HepG2 (cell line): ENCODE results near the gene AMIGO3. TPM values are rescaled to one million over a fixed set of nuclear protein-coding genes. Genes with fewer than 3 reads are reported as not detected.

ENCODE experiments used
- CAMTA2 ChIP-seq: sonication (generic); formaldehyde crosslinking; IDR thresholded peaks from 2 replicates; pipeline ENCODE4 v1.4.0; 2020; ENCODE audit warnings: mild to moderate bottlenecking, missing genetic modification reagents, borderline replicate concordance
- CENPT ChIP-seq: sonication (generic); formaldehyde crosslinking; IDR thresholded peaks from 2 replicates; pipeline ENCODE4 v1.8.0; 2022; ENCODE audit warnings: low read depth, mild to moderate bottlenecking, moderate library complexity, missing genetic modification reagents
- CERS6 ChIP-seq: sonication (generic); formaldehyde crosslinking; IDR thresholded peaks from 2 replicates; pipeline ENCODE4 v1.5.0; 2020; ENCODE audit warnings: missing genetic modification reagents
- CREM ChIP-seq, 2 experiments: sonication (generic) in 1 of 2; formaldehyde crosslinking in 1 of 2; IDR thresholded peaks; 2 replicates each; pipeline versions ENCODE4 v1.4.0 to v1.6.1; 2016 to 2020; ENCODE audit warnings: antibody characterized with exemption in 1 of 2, mild to moderate bottlenecking in 1 of 2, missing genetic modification reagents in 1 of 2
- FUBP1 ChIP-seq: sonication (generic); formaldehyde crosslinking; IDR thresholded peaks from 2 replicates; pipeline ENCODE4 v1.5.1; 2020; ENCODE audit warnings: missing genetic modification reagents, mild to moderate bottlenecking, borderline replicate concordance
- HDAC2 ChIP-seq: sonication (generic); formaldehyde crosslinking; IDR thresholded peaks from 2 replicates; pipeline ENCODE4 v1.4.0; 2020; ENCODE audit warnings: missing genetic modification reagents
- KLF11 ChIP-seq: IDR thresholded peaks from 2 replicates; pipeline ENCODE4 v1.6.1; 2016; ENCODE audit warnings: missing compliant biosample characterization
- MTERF4 ChIP-seq: sonication (generic); formaldehyde crosslinking; IDR thresholded peaks from 2 replicates; pipeline ENCODE4 v1.8.0; 2023; ENCODE audit warnings: mild to moderate bottlenecking, missing genetic modification reagents
- NAIF1 ChIP-seq: sonication (generic); formaldehyde crosslinking; IDR thresholded peaks from 2 replicates; pipeline ENCODE4 v1.5.0; 2020; ENCODE audit warnings: mild to moderate bottlenecking, missing genetic modification reagents, borderline replicate concordance
- POLR2G ChIP-seq: fragments of 200-400 bp; formaldehyde crosslinking; IDR thresholded peaks from 2 replicates; pipeline ENCODE4 v1.6.1; 2018; ENCODE audit warnings: mild to moderate bottlenecking, low read depth, low read length, moderate library complexity
- SMAD3 ChIP-seq: sonication (generic); formaldehyde crosslinking; IDR thresholded peaks from 2 replicates; pipeline ENCODE4 v1.4.0; 2020; ENCODE audit warnings: missing genetic modification reagents
- ZKSCAN8 ChIP-seq: IDR thresholded peaks from 2 replicates; pipeline ENCODE4 v1.6.1; 2016; ENCODE audit warnings: borderline replicate concordance, missing genetic modification reagents, missing compliant biosample characterization
- ZNF660 ChIP-seq: sonication (generic); formaldehyde crosslinking; IDR thresholded peaks from 2 replicates; pipeline ENCODE4 v1.5.1; 2020; ENCODE audit warnings: mild to moderate bottlenecking, low read depth, missing genetic modification reagents, borderline replicate concordance
- ZNF724P ChIP-seq: sonication (generic); formaldehyde crosslinking; IDR thresholded peaks from 2 replicates; pipeline ENCODE4 v1.8.0; 2022; ENCODE audit warnings: missing genetic modification reagents, borderline replicate concordance
- ZNF772 ChIP-seq: sonication (generic); formaldehyde crosslinking; IDR thresholded peaks from 2 replicates; pipeline ENCODE4 v1.5.0; 2020; ENCODE audit warnings: mild to moderate bottlenecking, missing genetic modification reagents
- ZNF776 ChIP-seq: sonication (generic); formaldehyde crosslinking; IDR thresholded peaks from 2 replicates; pipeline ENCODE4 v1.4.0; 2020; ENCODE audit warnings: mild to moderate bottlenecking, missing genetic modification reagents
- ZNF816 ChIP-seq: sonication (generic); formaldehyde crosslinking; IDR thresholded peaks from 2 replicates; pipeline ENCODE4 v1.8.0; 2022; ENCODE audit warnings: missing genetic modification reagents, mild to moderate bottlenecking, borderline replicate concordance
- polyA plus RNA-seq, 8 experiments: library from polyadenylated mRNA; depleted of rRNA in 3 of 8; stranded (reverse) in 7 of 8; unstranded in 1 of 8; fragments of >200 nt; fragmentation: Illumina TruSeq in 4 of 8; extraction: Trizol in 4 of 8; gene quantifications; 2 replicates each; pipeline versions ENCODE4 v1.2.1 to v1.2.3, GENCODE V29; 2011 to 2016; ENCODE audit warnings: low read depth in 4 of 8, missing spikeins in 1 of 8, mixed read lengths in 1 of 8; ENCODE audit not compliant: insufficient read depth in 1 of 8
- total RNA-seq, 5 experiments: library from RNA; depleted of rRNA; stranded (reverse); fragments of >200 nt; fragmentation: Illumina TruSeq; extraction: Trizol; gene quantifications; 2 replicates each; pipeline ENCODE4 v1.2.3, GENCODE V29; 2016; ENCODE audit warnings: low read depth in 1 of 5
- TF ChIP-seq, protein P1 (sequence below): sonication (generic); formaldehyde crosslinking; IDR thresholded peaks from 2 replicates; pipeline ENCODE4 v1.5.1; 2020; ENCODE audit warnings: mild to moderate bottlenecking, missing genetic modification reagents
- TF ChIP-seq, protein P2 (sequence below): sonication (generic); formaldehyde crosslinking; IDR thresholded peaks from 2 replicates; pipeline ENCODE4 v1.8.0; 2022; ENCODE audit warnings: mild to moderate bottlenecking, missing genetic modification reagents, moderate library complexity
- TF ChIP-seq, protein P3 (sequence below): sonication (generic); formaldehyde crosslinking; IDR thresholded peaks from 2 replicates; pipeline ENCODE4 v1.8.0; 2022; ENCODE audit warnings: missing genetic modification reagents, mild to moderate bottlenecking, borderline replicate concordance

AMIGO3 gene
- total and polyA plus RNA-seq, 2 of the 13 experiments (the other 11 are each of a cell fraction or from before 2014, with no cell fraction given) = 0.35 TPM; not detected in 1

- TF ChIP-seq, protein P1, sequence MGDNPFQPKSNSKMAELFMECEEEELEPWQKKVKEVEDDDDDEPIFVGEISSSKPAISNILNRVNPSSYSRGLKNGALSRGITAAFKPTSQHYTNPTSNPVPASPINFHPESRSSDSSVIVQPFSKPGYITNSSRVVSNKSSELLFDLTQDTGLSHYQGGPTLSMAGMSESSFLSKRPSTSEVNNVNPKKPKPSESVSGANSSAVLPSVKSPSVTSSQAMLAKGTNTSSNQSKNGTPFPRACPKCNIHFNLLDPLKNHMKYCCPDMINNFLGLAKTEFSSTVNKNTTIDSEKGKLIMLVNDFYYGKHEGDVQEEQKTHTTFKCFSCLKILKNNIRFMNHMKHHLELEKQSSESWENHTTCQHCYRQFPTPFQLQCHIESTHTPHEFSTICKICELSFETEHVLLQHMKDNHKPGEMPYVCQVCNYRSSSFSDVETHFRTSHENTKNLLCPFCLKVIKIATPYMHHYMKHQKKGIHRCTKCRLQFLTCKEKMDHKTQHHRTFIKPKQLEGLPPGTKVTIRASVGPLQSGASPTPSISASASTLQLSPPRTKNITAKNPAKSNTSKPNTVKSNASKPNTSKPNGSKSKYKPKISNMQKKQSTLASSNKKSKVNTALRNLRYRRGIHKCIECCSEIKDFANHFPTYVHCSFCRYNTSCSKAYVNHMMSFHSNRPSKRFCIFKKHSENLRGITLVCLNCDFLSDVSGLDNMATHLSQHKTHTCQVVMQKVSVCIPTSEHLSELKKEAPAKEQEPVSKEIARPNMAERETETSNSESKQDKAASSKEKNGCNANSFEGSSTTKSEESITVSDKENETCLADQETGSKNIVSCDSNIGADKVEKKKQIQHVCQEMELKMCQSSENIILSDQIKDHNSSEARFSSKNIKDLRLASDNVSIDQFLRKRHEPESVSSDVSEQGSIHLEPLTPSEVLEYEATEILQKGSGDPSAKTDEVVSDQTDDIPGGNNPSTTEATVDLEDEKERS = no peak
- TF ChIP-seq ZNF776 (CRISPR knock-in tag) = peak; percentile 18; the same call in 1 of the 2 replicates
- peak; percentile 25; the same call in 1 of the 2 replicates for TF ChIP-seq CENPT (CRISPR knock-in tag)
- no peak for TF ChIP-seq ZNF724P (CRISPR knock-in tag)
- TF ChIP-seq, protein P2, sequence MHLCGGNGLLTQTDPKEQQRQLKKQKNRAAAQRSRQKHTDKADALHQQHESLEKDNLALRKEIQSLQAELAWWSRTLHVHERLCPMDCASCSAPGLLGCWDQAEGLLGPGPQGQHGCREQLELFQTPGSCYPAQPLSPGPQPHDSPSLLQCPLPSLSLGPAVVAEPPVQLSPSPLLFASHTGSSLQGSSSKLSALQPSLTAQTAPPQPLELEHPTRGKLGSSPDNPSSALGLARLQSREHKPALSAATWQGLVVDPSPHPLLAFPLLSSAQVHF (CRISPR knock-in tag) = no peak
- TF ChIP-seq SMAD3 (CRISPR knock-in tag) = peak; percentile 42; the same call in 1 of the 2 replicates
- no peak for TF ChIP-seq CREM (IDR thresholded peaks at IDR 0.05)
- TF ChIP-seq CREM (CRISPR knock-in tag; IDR thresholded peaks at IDR 0.05) = no peak
- TF ChIP-seq ZNF660 (CRISPR knock-in tag) = no peak
- no peak for TF ChIP-seq FUBP1 (CRISPR knock-in tag)
- no peak for TF ChIP-seq NAIF1 (CRISPR knock-in tag)
- no peak for TF ChIP-seq KLF11
- peak; percentile 1; the same call in 1 of the 2 replicates for TF ChIP-seq ZKSCAN8 (CRISPR knock-in tag)
- no peak for TF ChIP-seq MTERF4 (CRISPR knock-in tag)
- no peak for TF ChIP-seq ZNF816
- TF ChIP-seq, protein P3, sequence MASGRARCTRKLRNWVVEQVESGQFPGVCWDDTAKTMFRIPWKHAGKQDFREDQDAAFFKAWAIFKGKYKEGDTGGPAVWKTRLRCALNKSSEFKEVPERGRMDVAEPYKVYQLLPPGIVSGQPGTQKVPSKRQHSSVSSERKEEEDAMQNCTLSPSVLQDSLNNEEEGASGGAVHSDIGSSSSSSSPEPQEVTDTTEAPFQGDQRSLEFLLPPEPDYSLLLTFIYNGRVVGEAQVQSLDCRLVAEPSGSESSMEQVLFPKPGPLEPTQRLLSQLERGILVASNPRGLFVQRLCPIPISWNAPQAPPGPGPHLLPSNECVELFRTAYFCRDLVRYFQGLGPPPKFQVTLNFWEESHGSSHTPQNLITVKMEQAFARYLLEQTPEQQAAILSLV = 0 out of 2 replicates have a peak, but pooled peaks have one; percentile 72
- TF ChIP-seq HDAC2 (CRISPR knock-in tag) = 0 out of 2 replicates have a peak, but pooled peaks have one; percentile 16
- TF ChIP-seq POLR2G = peak; percentile 58; the same call in 1 of the 2 replicates
- TF ChIP-seq ZNF772 (CRISPR knock-in tag) = peak; percentile 80; the same call in 1 of the 2 replicates
- TF ChIP-seq CERS6 (CRISPR knock-in tag) = no peak
- peak; percentile 29; the same call in 1 of the 2 replicates for TF ChIP-seq CAMTA2
Observed at GRCh38 chr3:49673121-49673714, 46.3 kb downstream of the AMIGO3 start (continued).
